BLaER1 (cell line): Measurements from ENCODE around the gene SLC12A9.
"Not testable (repeated sequence)": the region's sequence is repeated elsewhere in the genome, so short reads cannot be mapped to it uniquely, and the experiment has no call there.

Experiments used
- H3K27ac ChIP-seq: shearing (Covaris generic); formaldehyde crosslinking; 2 replicates; pipeline ENCODE4 v1.8.1; 2022
- H3K27me3 ChIP-seq: shearing (Covaris generic); formaldehyde crosslinking; 2 replicates; pipeline ENCODE4 v1.8.1; 2022
- H3K36me3 ChIP-seq: shearing (Covaris generic); formaldehyde crosslinking; 2 replicates; pipeline ENCODE4 v1.8.1; 2022
- H3K4me1 ChIP-seq: shearing (Covaris generic); formaldehyde crosslinking; 2 replicates; pipeline ENCODE4 v1.8.1; 2022
- H3K4me2 ChIP-seq: shearing (Covaris generic); formaldehyde crosslinking; 2 replicates; pipeline ENCODE4 v1.8.1; 2022
- H3K4me3 ChIP-seq: shearing (Covaris generic); formaldehyde crosslinking; 2 replicates; pipeline ENCODE4 v1.8.1; 2022
- H3K9ac ChIP-seq: shearing (Covaris generic); formaldehyde crosslinking; 2 replicates; pipeline ENCODE4 v1.8.1; 2022
- H3K9me3 ChIP-seq: shearing (Covaris generic); formaldehyde crosslinking; 2 replicates; pipeline ENCODE4 v1.8.1; 2022
- H4K20me1 ChIP-seq: shearing (Covaris generic); formaldehyde crosslinking; 2 replicates; pipeline ENCODE4 v1.8.1; 2022
- Cebpa-rat ChIP-seq: shearing (Covaris generic); IDR thresholded peaks from 2 replicates; pipeline ENCODE4 v1.8.1; 2022

SLC12A9 gene

GRCh38 chr7:100852048-100852872 is at the start of gene SLC12A9:
Gene SLC12A9 (plus strand): TSS chr7:100852713. CDS start chr7:100854198, 1,485 bp downstream.
- H3K27me3 ChIP-seq: no peaks in the 10 kb centered on the region
- no peak for TF ChIP-seq Cebpa-rat
- peaks cover 26% of the 10 kb centered on the region for H3K36me3 ChIP-seq
- peak within 1 kb of the TSS; percentile 84 for H3K9ac ChIP-seq
- H3K4me3 ChIP-seq: peak within 1 kb of the TSS; percentile 88
- H3K4me1 ChIP-seq: peaks cover 30% of the 10 kb centered on the region
- no peaks in the 10 kb centered on the region for H3K9me3 ChIP-seq
- peak within 1 kb of the TSS; percentile 75 for H3K27ac ChIP-seq
- peaks cover 43% of the 10 kb centered on the region for H4K20me1 ChIP-seq
- peak within 1 kb of the TSS; percentile 100 for H3K4me2 ChIP-seq

GRCh38 chr7:100802951-100803350 is 49.6 kb upstream of the SLC12A9 start:
- Histone ChIP-seq H3K27me3 (no peaks in the 10 kb centered on the region), H3K4me3 (peak overlapping the region; percentile 64), H3K9ac (peak overlapping the region; percentile 80), H3K9me3 (no peaks in the 10 kb centered on the region), H4K20me1 (no peaks in the 10 kb centered on the region), H3K27ac (peak overlapping the region; percentile 94), H3K36me3 (peaks cover 38% of the 10 kb centered on the region), H3K4me2 (peak overlapping the region; percentile 100), H3K4me1 (peaks cover 75% of the 10 kb centered on the region)
- no peak for TF ChIP-seq Cebpa-rat

GRCh38 chr7:100803398-100804161 is 48.9 kb upstream of the SLC12A9 start:
- peak overlapping the region; percentile 80 for H3K9ac ChIP-seq
- H3K27ac ChIP-seq: peak overlapping the region; percentile 94
- TF ChIP-seq Cebpa-rat: no peak
- no peaks in the 10 kb centered on the region for H3K27me3 ChIP-seq
- H3K9me3 ChIP-seq: no peaks in the 10 kb centered on the region
- peaks cover 69% of the 10 kb centered on the region for H3K4me1 ChIP-seq
- no peaks in the 10 kb centered on the region for H4K20me1 ChIP-seq
- peaks cover 44% of the 10 kb centered on the region for H3K36me3 ChIP-seq
- H3K4me2 ChIP-seq: peak overlapping the region; percentile 100
- peak overlapping the region; percentile 64 for H3K4me3 ChIP-seq

GRCh38 chr7:100804681-100805431 is 47.7 kb upstream of the SLC12A9 start:
- Histone ChIP-seq H3K9me3 (no peaks in the 10 kb centered on the region), H3K36me3 (peaks cover 57% of the 10 kb centered on the region), H3K4me1 (peaks cover 57% of the 10 kb centered on the region), H3K9ac (peak overlapping the region; percentile 80; the same call in 1 of the 2 replicates), H3K4me2 (peak overlapping the region; percentile 100), H3K4me3 (no peak overlapping the region), H3K27me3 (no peaks in the 10 kb centered on the region), H3K27ac (peak overlapping the region; percentile 94), H4K20me1 (no peaks in the 10 kb centered on the region)
- no peak for TF ChIP-seq Cebpa-rat

GRCh38 chr7:100806276-100806675 is 46.2 kb upstream of the SLC12A9 start:
- Histone ChIP-seq H4K20me1 (no peaks in the 10 kb centered on the region), H3K4me3 (no peak overlapping the region), H3K4me1 (peaks cover 43% of the 10 kb centered on the region), H3K9ac (no peak overlapping the region), H3K4me2 (no peak overlapping the region), H3K27ac (no peak overlapping the region), H3K9me3 (no peaks in the 10 kb centered on the region), H3K36me3 (peaks cover 71% of the 10 kb centered on the region), H3K27me3 (no peaks in the 10 kb centered on the region)
- TF ChIP-seq Cebpa-rat: no peak

GRCh38 chr7:100806883-100807282 is 45.6 kb upstream of the SLC12A9 start:
- not testable (repeated sequence) for H3K9me3 ChIP-seq, H3K4me3 ChIP-seq, H3K9ac ChIP-seq, H3K27me3 ChIP-seq, H3K27ac ChIP-seq, H3K4me2 ChIP-seq, H4K20me1 ChIP-seq
- peaks cover 77% of the 10 kb centered on the region for H3K36me3 ChIP-seq
- H3K4me1 ChIP-seq: peaks cover 37% of the 10 kb centered on the region

- Histone ChIP-seq H4K20me1 (no peaks in the 10 kb centered on the region), H3K36me3 (peaks cover 93% of the 10 kb centered on the region), H3K4me2 (no peak overlapping the region), H3K27ac (no peak overlapping the region), H3K9me3 (no peaks in the 10 kb centered on the region), H3K4me1 (peaks cover 22% of the 10 kb centered on the region), H3K27me3 (no peaks in the 10 kb centered on the region), H3K9ac (no peak overlapping the region), H3K4me3 (no peak overlapping the region)
- no peak for TF ChIP-seq Cebpa-rat
Observed at GRCh38 chr7:100808354-100808875, 44.1 kb upstream of the SLC12A9 start.

- Histone ChIP-seq H3K9me3 (no peaks in the 10 kb centered on the region), H3K9ac (no peak overlapping the region), H3K27ac (no peak overlapping the region), H3K36me3 (peaks cover 100% of the 10 kb centered on the region), H3K4me1 (peaks cover 29% of the 10 kb centered on the region), H3K27me3 (no peaks in the 10 kb centered on the region), H3K4me2 (no peak overlapping the region), H4K20me1 (no peaks in the 10 kb centered on the region), H3K4me3 (no peak overlapping the region)
- TF ChIP-seq Cebpa-rat: no peak
Observed at GRCh38 chr7:100811480-100811879, 41.0 kb upstream of the SLC12A9 start.

GRCh38 chr7:100812729-100813128 is 39.8 kb upstream of the SLC12A9 start:
- Histone ChIP-seq H3K9me3 (no peaks in the 10 kb centered on the region), H3K4me3 (no peak overlapping the region), H3K4me2 (no peak overlapping the region), H4K20me1 (no peaks in the 10 kb centered on the region), H3K9ac (no peak overlapping the region), H3K36me3 (peaks cover 100% of the 10 kb centered on the region), H3K27me3 (no peaks in the 10 kb centered on the region), H3K4me1 (peaks cover 29% of the 10 kb centered on the region), H3K27ac (0 out of 2 replicates have a peak overlapping the region, but pooled peaks have one; percentile 22)
- no peak for TF ChIP-seq Cebpa-rat

- not testable (repeated sequence) for H3K9me3 ChIP-seq, H3K9ac ChIP-seq, H4K20me1 ChIP-seq, H3K27me3 ChIP-seq, H3K4me3 ChIP-seq, H3K4me2 ChIP-seq, H3K27ac ChIP-seq
- Histone ChIP-seq H3K36me3 (peaks cover 100% of the 10 kb centered on the region), H3K4me1 (peaks cover 29% of the 10 kb centered on the region)
Observed at GRCh38 chr7:100816515-100816914, 36.0 kb upstream of the SLC12A9 start.
